PC-3 (cell line): ENCODE measurements around the gene CNTNAP2. TPM values are rescaled to one million over a fixed set of nuclear protein-coding genes. Genes with fewer than 3 reads are reported as not detected.

ENCODE experiments used
- ATAC-seq: fragments of 200-7000 bp; cut with Tn5 transposase; 2 replicates; pipeline ENCODE4 v1.9.1; 2020; ENCODE audit warnings: mild to moderate bottlenecking, moderate library complexity
- BruUV-seq: library from RNA; stranded (reverse); fragments of 400-500 nt; replicated peaks from 2 replicates; lab custom pipeline; 2021; lab: Mats Ljungman, UMichigan
- CTCF ChIA-PET: fragments of 300-600 bp; sonication (Branson Sonifier 250); formaldehyde crosslinking; loops from one replicate; lab custom pipeline; 2022; ENCODE audit warnings: antibody characterized with exemption; lab: Charles Lee
- POLR2A ChIA-PET: fragments of 300-600 bp; sonication (Branson Sonifier 250); formaldehyde crosslinking; loops from one replicate; lab custom pipeline; 2022; ENCODE audit warnings: antibody characterized with exemption; ENCODE audit not compliant: unreplicated experiment; lab: Charles Lee
- DNase-seq: peaks from one replicate; pipeline ENCODE4 v3.0.0-alpha.2; 2015
- H2AFZ ChIP-seq: fragments of 300-600 bp; sonication (generic); 2 replicates; pipeline ENCODE4 v1.6.0; 2016; ENCODE audit warnings: antibody characterized with exemption, low read length
- H3F3A ChIP-seq: fragments of 300-600 bp; sonication (generic); one replicate; pipeline ENCODE4 v1.6.0; 2017; ENCODE audit warnings: antibody characterized with exemption, low read length, control low read depth, mild to moderate bottlenecking; ENCODE audit not compliant: unreplicated experiment
- H3K27ac ChIP-seq: fragments of 300-600 bp; sonication (generic); 2 replicates; pipeline ENCODE4 v1.5.1; 2016; ENCODE audit warnings: mild to moderate bottlenecking, low read length
- H3K27me3 ChIP-seq: fragments of 300-600 bp; sonication (generic); 2 replicates; pipeline ENCODE4 v1.6.1; 2016; ENCODE audit warnings: low read length, mixed read lengths
- H3K36me3 ChIP-seq: fragments of 300-600 bp; sonication (generic); 2 replicates; pipeline ENCODE4 v1.6.1; 2016; ENCODE audit warnings: low read depth, mixed run types, low read length, mixed read lengths
- H3K4me1 ChIP-seq: fragments of 300-600 bp; sonication (generic); 2 replicates; pipeline ENCODE4 v1.5.1; 2016; ENCODE audit warnings: low read length; ENCODE audit not compliant: insufficient read depth
- H3K4me2 ChIP-seq: fragments of 300-600 bp; sonication (generic); 2 replicates; pipeline ENCODE4 v1.6.0; 2016; ENCODE audit warnings: low read length
- H3K4me3 ChIP-seq: fragments of 300-600 bp; sonication (generic); 2 replicates; pipeline ENCODE4 v1.5.1; 2016; ENCODE audit warnings: mild to moderate bottlenecking, low read length, mixed read lengths
- H3K79me2 ChIP-seq: fragments of 300-600 bp; sonication (generic); 2 replicates; pipeline ENCODE4 v1.6.1; 2017; ENCODE audit warnings: low read length, mixed read lengths
- H3K9ac ChIP-seq: fragments of 300-600 bp; sonication (generic); 2 replicates; pipeline ENCODE4 v1.6.0; 2016; ENCODE audit warnings: mild to moderate bottlenecking, low read length
- H3K9me2 ChIP-seq: fragments of 300-600 bp; sonication (generic); replicated peaks from 2 replicates; pipeline ENCODE4 v1.6.1; 2016; ENCODE audit warnings: mixed run types, low read length, mixed read lengths
- H3K9me3 ChIP-seq: fragments of 300-600 bp; sonication (generic); 2 replicates; pipeline ENCODE4 v1.6.1; 2016; ENCODE audit warnings: low read length, mixed read lengths
- H4K20me1 ChIP-seq: fragments of 300-600 bp; sonication (generic); 2 replicates; pipeline ENCODE4 v1.6.1; 2016; ENCODE audit warnings: low read length, mixed read lengths
- EZH2 ChIP-seq: fragments of 300-600 bp; sonication (generic); IDR thresholded peaks from one replicate; pipeline ENCODE4 v1.6.1; 2017; ENCODE audit warnings: antibody characterized with exemption, mild to moderate bottlenecking, low read length; ENCODE audit not compliant: unreplicated experiment
- EZH2phosphoT487 ChIP-seq: fragments of 300-600 bp; sonication (generic); IDR thresholded peaks from 2 replicates; pipeline ENCODE4 v1.6.1; 2018; ENCODE audit warnings: mild to moderate bottlenecking, antibody characterized with exemption, low read length, borderline replicate concordance
- intact Hi-C: fragments of 100-400 bp; cut with micrococcal nuclease; formaldehyde crosslinking; loops from 2 replicates; pipeline ENCODE4 v1.9.0; 2023
- total RNA-seq: library from RNA; depleted of rRNA; stranded (reverse); fragments of >200 nt; gene quantifications from 2 replicates; pipeline ENCODE4 v1.2.3, GENCODE V29; 2014
- TF ChIP-seq, protein P1 (sequence below): fragments of 300-600 bp; sonication (generic); conservative IDR thresholded peaks from 2 replicates; pipeline ENCODE4 v1.5.1; 2017; ENCODE audit warnings: antibody characterized with exemption, low read depth, mild to moderate bottlenecking, low read length

The CNTNAP2 gene
- total RNA-seq, 1 experiment from 2014 or later = 1.5 TPM

DNA sequence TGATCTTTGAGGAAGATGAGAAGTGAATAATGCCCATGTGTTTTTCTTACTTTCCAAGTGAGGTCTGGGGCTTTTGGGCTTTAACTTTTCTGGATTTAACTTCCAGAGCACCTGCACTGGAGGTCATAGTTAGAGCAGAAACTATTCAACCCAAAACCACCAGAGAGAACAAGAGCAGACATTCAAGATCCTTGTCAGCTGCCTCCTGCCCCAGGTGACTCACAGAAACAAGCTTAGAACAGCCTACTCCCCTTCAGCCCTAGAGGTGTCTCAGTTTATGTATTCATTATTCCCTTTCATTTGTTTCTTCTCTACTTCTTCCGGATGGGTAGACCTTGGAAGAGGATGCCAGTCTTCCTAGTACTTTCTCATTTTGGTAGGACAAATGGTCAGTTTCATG, 270.5 kb downstream of the CNTNAP2 start:
- Histone ChIP-seq H3K79me2 (no peaks in the 10 kb centered on the region), H3K36me3 (no peaks in the 10 kb centered on the region), H3K9me3 (no peaks in the 10 kb centered on the region), H3K4me3 (no peak overlapping the region), H2AFZ (no peak overlapping the region), H3K4me2 (no peak overlapping the region), H3K4me1 (no peaks in the 10 kb centered on the region), H3K9me2 (no peaks in the 10 kb centered on the region), H3K27me3 (no peaks in the 10 kb centered on the region), H4K20me1 (no peaks in the 10 kb centered on the region), H3K27ac (no peak overlapping the region), H3K9ac (no peak overlapping the region), H3F3A (no peaks in the 10 kb centered on the region)
- DNase-seq (no peak), ATAC-seq (no peak)
- ChIA-PET POLR2A (no interaction called here), CTCF (no interaction called here)
- no TSS peak for BruUV-seq
- TF ChIP-seq EZH2 (no peak), EZH2phosphoT487 (no peak)
- TF ChIP-seq, protein P1, sequence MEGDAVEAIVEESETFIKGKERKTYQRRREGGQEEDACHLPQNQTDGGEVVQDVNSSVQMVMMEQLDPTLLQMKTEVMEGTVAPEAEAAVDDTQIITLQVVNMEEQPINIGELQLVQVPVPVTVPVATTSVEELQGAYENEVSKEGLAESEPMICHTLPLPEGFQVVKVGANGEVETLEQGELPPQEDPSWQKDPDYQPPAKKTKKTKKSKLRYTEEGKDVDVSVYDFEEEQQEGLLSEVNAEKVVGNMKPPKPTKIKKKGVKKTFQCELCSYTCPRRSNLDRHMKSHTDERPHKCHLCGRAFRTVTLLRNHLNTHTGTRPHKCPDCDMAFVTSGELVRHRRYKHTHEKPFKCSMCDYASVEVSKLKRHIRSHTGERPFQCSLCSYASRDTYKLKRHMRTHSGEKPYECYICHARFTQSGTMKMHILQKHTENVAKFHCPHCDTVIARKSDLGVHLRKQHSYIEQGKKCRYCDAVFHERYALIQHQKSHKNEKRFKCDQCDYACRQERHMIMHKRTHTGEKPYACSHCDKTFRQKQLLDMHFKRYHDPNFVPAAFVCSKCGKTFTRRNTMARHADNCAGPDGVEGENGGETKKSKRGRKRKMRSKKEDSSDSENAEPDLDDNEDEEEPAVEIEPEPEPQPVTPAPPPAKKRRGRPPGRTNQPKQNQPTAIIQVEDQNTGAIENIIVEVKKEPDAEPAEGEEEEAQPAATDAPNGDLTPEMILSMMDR = no peak
- intact Hi-C loops = no loop called here

DNA sequence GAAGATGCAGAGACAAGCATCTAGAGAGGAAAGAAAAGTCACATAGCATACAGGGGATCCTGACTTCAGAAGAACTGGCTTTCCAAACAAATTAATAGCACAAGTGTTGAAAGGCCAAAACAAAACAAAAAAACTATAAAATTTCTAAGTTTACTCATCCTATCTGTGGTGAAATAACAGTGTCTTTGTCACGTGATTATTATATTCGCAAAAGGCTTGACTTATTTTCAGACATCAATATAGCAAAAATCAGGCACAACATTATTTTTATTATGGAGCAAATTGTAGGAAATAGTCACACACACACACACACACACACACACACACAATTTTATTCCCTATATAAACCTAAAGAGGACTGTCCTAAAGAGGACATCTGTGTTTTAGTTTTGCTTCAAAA, 272.3 kb downstream of the CNTNAP2 start:
- Histone ChIP-seq H3K4me2 (no peak overlapping the region), H3K9me2 (no peaks in the 10 kb centered on the region), H3K4me3 (no peak overlapping the region), H3K27me3 (no peaks in the 10 kb centered on the region), H3F3A (no peaks in the 10 kb centered on the region), H2AFZ (no peak overlapping the region), H3K9ac (no peak overlapping the region), H3K4me1 (no peaks in the 10 kb centered on the region), H4K20me1 (no peaks in the 10 kb centered on the region), H3K27ac (no peak overlapping the region), H3K36me3 (no peaks in the 10 kb centered on the region), H3K79me2 (no peaks in the 10 kb centered on the region), H3K9me3 (no peaks in the 10 kb centered on the region)
- ATAC-seq (no peak), DNase-seq (no peak)
- BruUV-seq = no TSS peak
- intact Hi-C loops = no loop called here
- TF ChIP-seq EZH2phosphoT487 (no peak), EZH2 (no peak)
- TF ChIP-seq, protein P1 = no peak
- POLR2A ChIA-PET = no interaction called here
- CTCF ChIA-PET = no interaction called here

DNA sequence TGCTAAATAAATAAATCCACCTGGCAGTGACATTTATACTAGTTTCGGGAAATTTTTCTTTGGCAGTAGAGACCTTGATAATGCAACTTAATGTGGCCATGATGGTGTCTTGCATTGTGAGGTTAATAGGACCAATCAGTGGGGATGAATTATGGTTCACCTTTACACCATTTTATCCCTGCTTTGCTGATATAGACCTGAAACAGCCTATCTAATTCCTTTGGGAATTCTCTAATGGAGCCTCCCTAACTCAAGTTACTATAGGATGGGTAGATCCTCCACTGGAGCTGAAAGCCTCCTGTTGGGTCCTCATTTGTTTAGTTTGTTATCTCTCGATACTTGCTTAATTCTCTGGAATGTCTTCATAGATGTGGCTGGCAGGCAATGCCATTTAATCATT, 276.7 kb downstream of the CNTNAP2 start:
- ATAC-seq (no peak), DNase-seq (no peak)
- Histone ChIP-seq H3K9me3 (no peaks in the 10 kb centered on the region), H3K27ac (no peak overlapping the region), H3K9ac (no peak overlapping the region), H3K9me2 (no peaks in the 10 kb centered on the region), H4K20me1 (no peaks in the 10 kb centered on the region), H3K4me2 (no peak overlapping the region), H3F3A (no peaks in the 10 kb centered on the region), H3K79me2 (no peaks in the 10 kb centered on the region), H3K27me3 (no peaks in the 10 kb centered on the region), H2AFZ (no peak overlapping the region), H3K4me3 (no peak overlapping the region), H3K4me1 (no peaks in the 10 kb centered on the region), H3K36me3 (no peaks in the 10 kb centered on the region)
- CTCF ChIA-PET = no interaction called here
- POLR2A ChIA-PET = no interaction called here
- TF ChIP-seq, protein P1 = no peak
- no peak for TF ChIP-seq EZH2phosphoT487
- TF ChIP-seq EZH2 = no peak
- intact Hi-C loops = no loop called here
- BruUV-seq = no TSS peak
